Measurements from ENCODE around the gene ITGA2B.
A peak's percentile ranks its signal among the peaks of the same experiment; 100 is the strongest.
"Not testable (repeated sequence)": the region's sequence is repeated elsewhere in the genome, so short reads cannot be mapped to it uniquely, and the experiment has no call there.

The ITGA2B gene

GRCh38 chr17:44354582-44355561, 34.6 kb downstream of the ITGA2B start:
- DNase-seq (ENCODE audit: insufficient read length, low spot score): no peak

GRCh38 chr17:44353672-44354331, 35.6 kb downstream of the ITGA2B start:
- DNase-seq (ENCODE audit: insufficient read length, low spot score): no peak
- FAIRE-seq: no peak

More at GRCh38 chr17:44354582-44355561, 34.6 kb downstream of the ITGA2B start:
- no peak for FAIRE-seq

- peak; percentile 28 for FAIRE-seq
- no peak for DNase-seq (ENCODE audit: insufficient read length, low spot score)
These were observed 36.4 kb downstream of the ITGA2B start for GRCh38 chr17:44352828-44353671.

DNA sequence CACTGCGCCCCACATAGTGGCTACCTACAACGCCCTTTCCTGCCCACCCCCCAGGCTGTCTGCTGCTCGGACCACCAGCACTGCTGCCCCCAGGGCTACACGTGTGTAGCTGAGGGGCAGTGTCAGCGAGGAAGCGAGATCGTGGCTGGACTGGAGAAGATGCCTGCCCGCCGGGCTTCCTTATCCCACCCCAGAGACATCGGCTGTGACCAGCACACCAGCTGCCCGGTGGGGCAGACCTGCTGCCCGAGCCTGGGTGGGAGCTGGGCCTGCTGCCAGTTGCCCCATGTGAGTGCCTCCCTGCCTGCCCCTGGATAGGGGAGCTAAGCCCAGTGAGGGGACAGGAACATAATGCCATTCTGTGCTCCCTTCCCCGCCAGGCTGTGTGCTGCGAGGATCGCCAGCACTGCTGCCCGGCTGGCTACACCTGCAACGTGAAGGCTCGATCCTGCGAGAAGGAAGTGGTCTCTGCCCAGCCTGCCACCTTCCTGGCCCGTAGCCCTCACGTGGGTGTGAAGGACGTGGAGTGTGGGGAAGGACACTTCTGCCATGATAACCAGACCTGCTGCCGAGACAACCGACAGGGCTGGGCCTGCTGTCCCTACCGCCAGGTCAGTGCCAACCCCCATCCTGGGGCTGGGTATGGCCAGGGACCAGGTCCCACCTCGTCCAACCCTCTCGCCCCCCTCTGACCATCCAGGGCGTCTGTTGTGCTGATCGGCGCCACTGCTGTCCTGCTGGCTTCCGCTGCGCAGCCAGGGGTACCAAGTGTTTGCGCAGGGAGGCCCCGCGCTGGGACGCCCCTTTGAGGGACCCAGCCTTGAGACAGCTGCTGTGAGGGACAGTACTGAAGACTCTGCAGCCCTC, 37.3 kb downstream of the ITGA2B start:
- DNase-seq (ENCODE audit: insufficient read length, low spot score) (no peak), FAIRE-seq (peak; percentile 83)

GRCh38 chr17:44351464-44351863, 38.0 kb downstream of the ITGA2B start:
- DNase-seq (ENCODE audit: insufficient read length, low spot score) (no peak), FAIRE-seq (peak; percentile 58)

GRCh38 chr17:44350733-44351226, 38.7 kb downstream of the ITGA2B start:
- DNase-seq (ENCODE audit: insufficient read length, low spot score) (peak; percentile 84), FAIRE-seq (peak; percentile 93)

DNA sequence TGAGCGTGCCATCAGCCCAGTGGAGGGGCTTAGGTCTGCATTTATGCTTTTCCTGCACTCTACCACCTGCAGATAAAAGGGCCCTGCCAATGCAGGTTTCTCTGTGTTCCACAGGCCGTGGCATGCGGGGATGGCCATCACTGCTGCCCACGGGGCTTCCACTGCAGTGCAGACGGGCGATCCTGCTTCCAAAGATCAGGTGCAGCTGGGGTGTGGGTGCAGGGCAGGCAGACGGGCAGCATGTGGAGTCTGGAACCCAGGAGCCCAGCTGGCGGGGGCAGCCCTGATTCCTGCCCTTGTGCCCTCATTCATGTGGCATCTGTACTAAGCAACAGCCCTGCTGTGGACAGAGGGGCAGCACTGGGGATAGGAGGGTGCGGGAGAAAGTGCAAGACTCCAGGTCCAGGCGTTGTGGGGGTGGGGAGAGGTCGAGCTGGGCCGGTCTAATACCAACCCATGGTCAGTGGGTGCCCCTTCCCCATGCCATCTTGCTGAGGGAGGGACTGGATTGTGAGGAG, 39.8 kb downstream of the ITGA2B start:
- DNase-seq (ENCODE audit: insufficient read length, low spot score) (no peak), FAIRE-seq (no peak)

DNA sequence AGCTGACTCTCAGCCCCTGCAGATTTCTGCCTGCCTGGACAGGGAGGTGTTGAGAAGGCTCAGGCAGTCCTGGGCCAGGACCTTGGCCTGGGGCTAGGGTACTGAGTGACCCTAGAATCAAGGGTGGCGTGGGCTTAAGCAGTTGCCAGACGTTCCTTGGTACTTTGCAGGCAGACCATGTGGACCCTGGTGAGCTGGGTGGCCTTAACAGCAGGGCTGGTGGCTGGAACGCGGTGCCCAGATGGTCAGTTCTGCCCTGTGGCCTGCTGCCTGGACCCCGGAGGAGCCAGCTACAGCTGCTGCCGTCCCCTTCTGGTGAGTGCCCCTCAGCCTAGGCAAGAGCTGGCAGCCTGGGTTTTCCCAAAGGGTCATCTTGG, 40.5 kb downstream of the ITGA2B start:
- DNase-seq (ENCODE audit: insufficient read length, low spot score) (no peak), FAIRE-seq (no peak)

DNA sequence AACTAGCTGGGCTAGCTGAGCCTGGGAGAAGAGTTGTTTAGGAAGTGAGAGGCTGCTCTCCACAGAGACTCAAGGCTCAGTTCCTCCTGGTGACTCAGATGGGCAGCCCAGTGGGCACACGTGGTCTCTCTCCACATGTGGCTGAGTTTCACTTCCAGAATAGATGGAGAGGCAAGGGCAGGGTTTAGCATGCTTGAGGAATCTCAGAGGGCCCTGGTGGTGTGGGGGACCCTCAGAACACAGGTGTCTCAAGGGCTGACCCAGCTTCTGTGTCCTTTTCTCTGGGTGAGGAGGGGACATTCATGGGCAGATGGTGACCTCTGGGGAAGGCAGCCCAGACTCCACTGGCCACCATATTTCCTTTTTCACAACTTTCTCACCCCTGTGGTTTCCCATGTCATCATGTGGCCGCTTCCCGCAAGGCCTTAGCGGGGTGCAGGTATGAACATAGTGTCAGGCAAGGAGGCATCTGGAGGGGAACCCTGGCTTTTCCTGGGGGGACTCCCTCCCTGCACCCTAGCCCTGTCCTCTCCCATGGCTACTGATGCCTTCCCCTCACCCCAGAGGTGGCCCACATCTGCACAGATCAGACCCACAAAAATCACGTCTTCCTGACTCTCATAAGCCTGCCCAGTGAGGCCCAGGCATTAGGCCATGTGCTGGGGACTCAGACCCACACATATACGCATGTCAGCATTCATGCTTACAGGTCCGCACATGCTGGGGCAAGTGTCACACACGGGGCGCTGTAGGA, 41.0 kb downstream of the ITGA2B start:
- no peak for FAIRE-seq
- no peak for DNase-seq (ENCODE audit: insufficient read length, low spot score)

DNA sequence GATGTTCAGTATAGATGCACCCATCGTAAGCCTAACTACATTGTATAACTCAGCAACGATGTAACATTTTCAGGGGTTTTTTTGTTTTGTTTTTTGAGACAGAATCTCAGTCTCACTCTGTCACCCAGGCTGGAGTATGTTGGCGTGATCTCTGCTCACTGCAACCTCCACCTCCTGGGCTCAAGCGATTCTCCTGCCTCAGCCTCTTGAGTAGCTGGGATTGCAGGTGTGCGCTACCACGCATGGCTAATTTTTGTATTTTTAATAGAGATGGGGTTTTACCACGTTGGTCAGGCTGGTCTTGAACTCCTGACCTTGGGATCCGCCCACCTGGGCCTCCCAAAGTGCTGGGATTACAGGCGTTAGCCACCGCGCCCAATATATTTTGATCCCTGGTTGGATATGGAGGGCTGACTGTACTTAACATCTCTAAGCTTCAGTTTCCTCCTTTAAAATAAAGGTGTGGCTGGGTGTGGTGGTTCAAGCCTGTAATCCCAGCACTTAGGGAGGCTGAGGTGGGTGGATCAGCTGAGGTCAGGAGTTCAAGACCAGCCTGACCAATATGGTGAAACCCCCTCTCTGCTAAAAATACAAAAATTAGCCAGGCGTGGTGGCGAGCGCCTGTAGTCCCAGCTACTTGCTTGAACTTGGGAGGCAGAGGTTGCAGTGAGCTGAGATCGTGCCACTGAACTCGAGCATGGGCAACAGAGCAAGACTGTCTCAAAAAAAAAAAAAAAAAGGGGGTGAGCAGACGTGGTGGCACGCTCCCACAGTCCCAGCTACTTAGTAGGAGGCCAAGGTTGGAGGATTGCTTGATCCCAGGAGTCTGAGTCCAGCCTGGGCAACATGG, 42.0 kb downstream of the ITGA2B start:
- FAIRE-seq: not testable (repeated sequence)

GRCh38 chr17:44346064-44346844, 43.2 kb downstream of the ITGA2B start:
- DNase-seq (ENCODE audit: insufficient read length, low spot score) (no peak), FAIRE-seq (no peak)

More for the DNA sequence above, 42.0 kb downstream of the ITGA2B start:
- not testable (repeated sequence) for DNase-seq (ENCODE audit: insufficient read length, low spot score)

DNA sequence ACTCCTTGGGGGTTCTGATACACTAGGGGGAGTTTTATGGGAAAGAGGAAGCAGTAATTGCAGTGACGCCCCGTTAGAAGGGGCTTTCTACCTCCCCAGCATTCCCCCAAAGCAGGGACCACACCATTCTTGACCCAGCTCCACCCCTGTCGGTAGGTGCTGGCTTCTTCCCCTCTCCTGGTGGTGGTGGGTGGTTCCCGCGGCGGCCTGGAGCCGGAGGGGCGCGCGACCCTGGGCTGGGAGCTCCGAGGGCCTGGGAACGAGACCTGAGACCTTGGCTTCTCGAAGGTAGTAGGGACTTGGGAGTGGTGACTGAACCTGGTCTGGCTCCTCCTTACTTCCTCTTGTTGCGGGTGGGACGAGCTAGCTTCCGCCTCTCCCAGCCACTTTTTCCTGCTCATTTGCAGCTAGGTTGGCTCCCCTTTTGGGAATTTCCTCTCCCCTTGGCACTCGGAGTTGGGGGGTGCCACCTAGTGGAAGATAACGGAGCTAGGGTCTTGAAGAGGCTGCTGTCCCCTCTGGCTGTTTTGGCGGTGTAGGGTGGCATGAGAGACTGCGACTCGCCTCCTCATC, 43.9 kb downstream of the ITGA2B start:
- peak; percentile 73 for FAIRE-seq
- peak; percentile 80 for DNase-seq (ENCODE audit: insufficient read length, low spot score)

DNA sequence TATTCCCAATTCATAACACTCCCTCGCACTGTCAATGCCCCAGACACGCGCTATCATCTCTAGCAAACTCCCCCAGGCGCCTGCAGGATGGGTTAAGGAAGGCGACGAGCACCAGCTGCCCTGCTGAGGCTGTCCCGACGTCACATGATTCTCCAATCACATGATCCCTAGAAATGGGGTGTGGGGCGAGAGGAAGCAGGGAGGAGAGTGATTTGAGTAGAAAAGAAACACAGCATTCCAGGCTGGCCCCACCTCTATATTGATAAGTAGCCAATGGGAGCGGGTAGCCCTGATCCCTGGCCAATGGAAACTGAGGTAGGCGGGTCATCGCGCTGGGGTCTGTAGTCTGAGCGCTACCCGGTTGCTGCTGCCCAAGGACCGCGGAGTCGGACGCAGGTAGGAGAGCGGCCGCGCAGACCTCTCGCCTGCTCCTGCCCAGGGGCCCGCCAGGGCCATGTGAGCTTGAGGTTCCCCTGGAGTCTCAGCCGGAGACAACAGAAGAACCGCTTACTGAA, 44.5 kb downstream of the ITGA2B start, which contains the start of gene GRN:
GRN (plus strand) TSS at position 364 of the 515 bp plus-strand sequence. CDS start 3,863 bp downstream, outside the sequence.
- peak; percentile 100 for DNase-seq (ENCODE audit: insufficient read length, low spot score)
- FAIRE-seq: peak; percentile 99

DNA sequence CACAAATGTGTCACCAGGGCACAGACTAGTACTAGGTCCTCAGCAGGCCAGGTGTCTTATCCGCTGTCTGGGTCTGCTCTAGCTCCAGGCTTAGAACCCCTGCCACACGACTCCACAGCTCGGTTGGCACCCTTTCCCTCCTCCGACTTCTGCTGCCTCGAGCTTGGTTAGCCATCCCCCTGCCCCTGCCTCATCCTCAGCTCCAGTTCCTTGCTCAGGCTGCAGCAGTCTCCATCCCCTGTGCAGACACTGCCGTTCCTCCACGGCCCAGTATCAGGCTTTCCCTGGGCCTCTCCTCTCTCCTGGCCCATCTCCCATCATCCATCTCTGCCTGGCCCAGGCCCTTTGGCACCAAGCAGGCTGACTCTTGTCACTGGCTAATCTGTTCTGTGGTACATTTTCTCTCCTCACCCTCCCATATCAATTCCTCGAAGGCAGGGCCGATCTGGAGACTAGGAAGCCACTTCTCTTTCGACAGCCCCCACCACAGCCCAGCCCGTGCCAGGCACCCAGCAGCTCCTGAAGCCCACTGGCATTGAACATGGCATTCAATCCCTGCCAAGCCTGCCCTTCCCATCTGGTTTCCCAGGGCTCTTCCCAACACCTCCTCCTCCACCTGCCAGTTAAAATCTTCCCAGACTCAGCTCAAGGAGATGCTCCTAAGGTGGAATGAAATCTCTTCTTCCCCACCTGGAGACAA, 45.8 kb downstream of the ITGA2B start:
- no peak for FAIRE-seq
- no peak for DNase-seq (ENCODE audit: insufficient read length, low spot score)

DNA sequence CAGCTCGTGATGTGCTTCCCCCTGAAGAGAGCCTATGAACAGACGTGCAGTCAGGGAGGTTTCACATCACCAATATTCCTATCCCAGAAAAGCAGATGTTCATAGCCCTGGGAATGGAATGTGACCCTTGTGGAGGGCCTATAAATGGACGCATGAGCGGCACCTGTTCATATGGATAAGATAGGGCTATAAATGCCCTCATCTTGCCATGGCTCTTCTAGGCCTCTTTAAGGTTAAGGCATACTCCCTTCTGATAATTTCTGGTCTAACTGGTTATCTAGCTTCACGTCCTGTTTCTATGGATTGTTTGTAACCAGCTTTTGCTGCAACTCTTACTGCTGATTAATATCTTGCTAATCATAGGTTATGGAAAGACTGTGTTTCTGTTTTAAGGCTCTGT, 48.9 kb downstream of the ITGA2B start:
- not testable (repeated sequence) for FAIRE-seq; DNase-seq (ENCODE audit: insufficient read length, low spot score)

DNA sequence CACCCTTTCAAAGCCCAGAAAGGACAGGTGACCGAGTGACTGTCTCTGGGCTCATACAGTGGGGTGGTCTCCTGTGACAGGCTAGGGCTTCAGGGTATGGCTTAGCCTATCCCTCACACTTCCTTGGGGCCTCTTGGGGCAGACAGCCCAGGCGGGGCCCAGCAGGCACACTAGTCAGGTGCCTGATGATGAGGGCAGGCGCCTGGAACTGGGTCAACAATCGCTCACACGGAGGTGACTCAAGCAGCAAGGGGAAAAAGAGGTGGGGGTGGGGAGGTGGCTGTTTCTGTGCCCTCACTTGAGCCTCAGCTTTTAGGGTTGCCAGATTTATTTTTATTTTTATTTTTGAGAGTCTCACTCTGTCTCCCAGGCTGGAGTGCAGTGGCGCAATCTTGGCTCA, 50.7 kb downstream of the ITGA2B start:
- FAIRE-seq: no peak
- DNase-seq (ENCODE audit: insufficient read length, low spot score): no peak

Data from HTR-8/SVneo (cell line).